Spleen (tissue), 7 donors: ENCODE measurements around the gene MYMX.

Source experiments
- CTCF ChIP-seq, 11 experiments: fragments of 200-600 bp in 7 of 11; fragments of 450-650 bp in 4 of 11; sonication (generic) in 4 of 11; IDR thresholded peaks in 8 of 11; conservative IDR thresholded peaks in 3 of 11; 1 replicate in 7 of 11; 2 replicates in 4 of 11; pipeline versions ENCODE4 v1.4.0 to v1.8.0; 2016 to 2021; ENCODE audit warnings: antibody characterized with exemption in 11 of 11, inconsistent platforms in 4 of 11, mild to moderate bottlenecking in 1 of 11
- POLR2A ChIP-seq, 3 donors: fragments of 450-650 bp; IDR thresholded peaks; one replicate each; pipeline ENCODE4 v1.5.1; 2017; ENCODE audit warnings: antibody characterized with exemption in 3 of 3, mild to moderate bottlenecking in 1 of 3
- donor health status: DM: no; HTN: no; CAD: no; lungs with moderate emphysema.
- donor health status: DM: no; HTN: no; CAD: no.
- donor health status: DM: no; HTN: no; CAD: no.

GRCh38 chr6:44264154-44265006, 47.7 kb downstream of the MYMX start:
- TF ChIP-seq CTCF (IDR thresholded peaks at IDR 0.05 in 8 of 11, conservative IDR thresholded peaks at IDR 0.05 in 3 of 11) (peak in 3 of 11 experiments; percentile 4 to 16 (median 10)), POLR2A (IDR thresholded peaks at IDR 0.05) (no peak)
